Measurements from ENCODE around the gene FAAP100.

The FAAP100 gene

GRCh38 chr17:81563861-81564586 lies 11.9 kb upstream of the FAAP100 start:
- no peak overlapping the region for H3K4me3 ChIP-seq (replicated peaks; ENCODE audit: low read depth, low read length)
- DNase-seq (ENCODE audit: low read depth) = peak; percentile 82
- no peak for TF ChIP-seq CTCF (IDR thresholded peaks at IDR 0.05; ENCODE audit: low read length, missing control alignments)

GRCh38 chr17:81561494-81561885 lies 9.3 kb upstream of the FAAP100 start:
- DNase-seq (ENCODE audit: low read depth) = peak; percentile 30
- no peak overlapping the region for H3K4me3 ChIP-seq (replicated peaks; ENCODE audit: low read depth, low read length)
- TF ChIP-seq CTCF (IDR thresholded peaks at IDR 0.05; ENCODE audit: low read length, missing control alignments) = no peak

- peak; percentile 15 for TF ChIP-seq CTCF (IDR thresholded peaks at IDR 0.05; ENCODE audit: low read length, missing control alignments)
- DNase-seq (ENCODE audit: low read depth) = peak; percentile 20
- no peak overlapping the region for H3K4me3 ChIP-seq (replicated peaks; ENCODE audit: low read depth, low read length)
These were observed 7.0 kb upstream of the FAAP100 start for GRCh38 chr17:81558941-81559806.

GRCh38 chr17:81558115-81558468 lies 5.9 kb upstream of the FAAP100 start:
- H3K4me3 ChIP-seq (replicated peaks; ENCODE audit: low read depth, low read length) = no peak overlapping the region
- DNase-seq (ENCODE audit: low read depth) = no peak
- TF ChIP-seq CTCF (IDR thresholded peaks at IDR 0.05; ENCODE audit: low read length, missing control alignments) = no peak

GRCh38 chr17:81557276-81558114 lies 5.3 kb upstream of the FAAP100 start:
- no peak for DNase-seq (ENCODE audit: low read depth)
- TF ChIP-seq CTCF (IDR thresholded peaks at IDR 0.05; ENCODE audit: low read length, missing control alignments) = no peak
- H3K4me3 ChIP-seq (replicated peaks; ENCODE audit: low read depth, low read length) = no peak overlapping the region

- no peak for DNase-seq (ENCODE audit: low read depth)
- TF ChIP-seq CTCF (IDR thresholded peaks at IDR 0.05; ENCODE audit: low read length, missing control alignments) = no peak
- H3K4me3 ChIP-seq (replicated peaks; ENCODE audit: low read depth, low read length) = no peak overlapping the region
These were observed 4.7 kb upstream of the FAAP100 start for GRCh38 chr17:81556863-81557262.

Data from fibroblast of pulmonary artery (primary cell).